Brain microvascular endothelial cell (primary cell): ENCODE data around the gene ADI1.
"Not testable (repeated sequence)": the region's sequence is repeated elsewhere in the genome, so short reads cannot be mapped to it uniquely, and the experiment has no call there.

ENCODE experiments used
- DNase-seq: peaks from one replicate; pipeline ENCODE4 v3.0.0-alpha.2; 2020
- H3K27ac ChIP-seq: fragments of 250-450 bp; sonication (Bioruptor Pico); 2 replicates; pipeline ENCODE4 v1.5.1; 2020; ENCODE audit warnings: mild to moderate bottlenecking, moderate library complexity
- H3K27me3 ChIP-seq: fragments of 250-450 bp; sonication (Bioruptor Pico); replicated peaks from 2 replicates; pipeline ENCODE4 v1.5.1; 2020; ENCODE audit warnings: mild to moderate bottlenecking
- H3K36me3 ChIP-seq: fragments of 250-450 bp; sonication (Bioruptor Pico); replicated peaks from 2 replicates; pipeline ENCODE4 v1.5.1; 2020; ENCODE audit warnings: mild to moderate bottlenecking
- H3K4me3 ChIP-seq: 2 replicates; pipeline ENCODE4 v1.5.1; 2011; ENCODE audit warnings: low read depth, mild to moderate bottlenecking, control low read depth, low read length, moderate library complexity
- CTCF ChIP-seq: IDR thresholded peaks from 2 replicates; pipeline ENCODE4 v1.5.1; 2011; ENCODE audit warnings: low read depth, mild to moderate bottlenecking, moderate library complexity, low read length, control low read depth, inconsistent platforms; ENCODE audit errors: missing control alignments
- in situ Hi-C: cut with HindIII; loops from 2 replicates; pipeline ENCODE4 v1.10.0; 2017; ENCODE audit warnings: low sequenced_read_pairs, low pct_ligation_motif_present

The ADI1 gene

GRCh38 chr2:3449086-3449485 lies 70.2 kb downstream of the ADI1 start:
- Histone ChIP-seq H3K36me3 (peaks cover 48% of the 10 kb centered on the region), H3K27me3 (no peaks in the 10 kb centered on the region), H3K27ac (no peak overlapping the region), H3K4me3 (no peak overlapping the region)
- TF ChIP-seq CTCF: no peak
- no peak for DNase-seq
- in situ Hi-C loops: no loop called here

GRCh38 chr2:3448441-3448911 lies 70.9 kb downstream of the ADI1 start:
- H3K27ac ChIP-seq, DNase-seq, H3K4me3 ChIP-seq, H3K27me3 ChIP-seq, in situ Hi-C loops: not testable (repeated sequence)
- H3K36me3 ChIP-seq: peaks cover 49% of the 10 kb centered on the region

GRCh38 chr2:3447789-3448317 lies 71.5 kb downstream of the ADI1 start:
- Histone ChIP-seq H3K27ac (no peak overlapping the region), H3K4me3 (no peak overlapping the region), H3K27me3 (no peaks in the 10 kb centered on the region), H3K36me3 (peaks cover 49% of the 10 kb centered on the region)
- no peak for DNase-seq
- in situ Hi-C loops: no loop called here
- no peak for TF ChIP-seq CTCF
